ENCODE measurements around the gene COPG1. TPM values are rescaled to one million over a fixed set of nuclear protein-coding genes. Genes with fewer than 3 reads are reported as not detected.

Gene COPG1
- total and polyA plus RNA-seq, 2 of the 4 experiments (the other 2 are of a cell fraction): 203 to 446 TPM

DNA sequence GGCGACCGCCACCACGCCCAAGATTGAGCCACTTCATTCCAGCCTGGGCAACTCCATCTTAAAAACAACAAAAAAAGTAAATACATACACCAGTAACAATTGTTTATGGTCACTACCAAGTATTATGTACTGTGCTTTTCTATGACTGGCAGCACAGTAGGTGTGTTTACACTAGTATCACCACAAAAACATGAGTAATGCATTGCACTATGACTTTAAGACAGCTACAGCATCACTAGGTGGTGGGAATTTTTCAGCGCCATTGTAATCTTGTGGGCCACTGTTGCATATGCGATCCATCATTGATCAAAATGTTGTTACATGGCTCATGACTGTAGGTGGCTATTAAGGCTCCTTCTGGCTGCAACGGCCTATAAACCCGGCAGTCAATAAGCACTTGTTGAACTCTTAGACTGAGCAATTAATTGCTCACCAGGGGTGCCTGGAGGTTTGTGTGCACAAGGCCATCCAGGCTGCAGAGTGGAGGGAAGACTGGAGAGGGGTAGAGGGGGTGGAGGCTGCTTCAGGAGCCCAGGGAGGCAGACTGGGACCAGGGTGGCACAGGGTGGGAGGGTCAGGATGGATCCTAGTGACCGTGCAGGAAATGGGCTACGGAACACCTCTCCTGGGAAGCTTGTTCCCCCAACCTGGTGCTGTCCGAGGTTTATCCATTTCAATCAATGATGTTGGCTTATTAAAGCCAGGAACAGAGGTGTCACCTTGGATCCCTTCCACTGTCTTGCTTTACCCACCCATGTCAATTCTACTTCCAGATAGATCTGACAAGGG, 17.9 kb upstream of the COPG1 start:
- Histone ChIP-seq H3K9ac (ENCODE audit: low read depth, low read length) (no peak overlapping the region), H3K4me2 (ENCODE audit: low read depth, low read length) (no peak overlapping the region), H3K9me3 (ENCODE audit: control insufficient read depth, insufficient read depth, low read length) (no peaks in the 10 kb centered on the region), H3K18ac (ENCODE audit: low read depth, low read length) (no peak overlapping the region), H3K79me1 (ENCODE audit: low read depth in 1 of 2, low read length in 2 of 2) (peaks cover 0 to 14% of the 10 kb centered on the region in 2 experiments; a peak in 2 of 4 replicates), H3K4me3 (ENCODE audit: insufficient read depth, low read depth, low read length) (no peak overlapping the region), H3K36me3 (ENCODE audit: control insufficient read depth, insufficient read depth, low read length) (no peaks in the 10 kb centered on the region), H4K91ac (ENCODE audit: insufficient read depth, low read depth, low read length) (no peak overlapping the region), H2AK5ac (ENCODE audit: low read depth, low read length) (0 out of 2 replicates have a peak overlapping the region, but pooled peaks have one; percentile 58), H3K9me1 (ENCODE audit: insufficient read depth, low read length) (peaks cover 21% of the 10 kb centered on the region), H4K8ac (ENCODE audit: low read depth in 2 of 2, low read length in 2 of 2) (no peak overlapping the region), H3K56ac (ENCODE audit: extremely low read depth, insufficient read depth, low read length) (no peak overlapping the region), H2AFZ (replicated peaks; ENCODE audit: low read length, poor library complexity) (no peak overlapping the region), H4K5ac (ENCODE audit: low read depth, low read length) (no peak overlapping the region), H3K27me3 (ENCODE audit: control insufficient read depth, insufficient read depth, low read length) (no peaks in the 10 kb centered on the region), H3K27ac (ENCODE audit: insufficient read depth, low read length) (no peak overlapping the region), H2BK5ac (ENCODE audit: low read depth, low read length, poor library complexity, severe bottlenecking) (no peak overlapping the region), H3K23ac (ENCODE audit: low read depth, low read length) (no peak overlapping the region), H2BK15ac (ENCODE audit: low read depth, low read length) (no peak overlapping the region), H3K14ac (replicated peaks; ENCODE audit: low read depth, low read length) (peak overlapping the region; percentile 82; the same call in 1 of the 2 replicates), H2AK9ac (replicated peaks; ENCODE audit: low read depth, low read length, poor library complexity) (no peak overlapping the region), H2BK120ac (ENCODE audit: low read depth, low read length) (no peak overlapping the region), H3K4me1 (ENCODE audit: control insufficient read depth, insufficient read depth, low read length) (peaks cover 16% of the 10 kb centered on the region), H2BK20ac (ENCODE audit: low read depth, low read length) (peak overlapping the region; percentile 42; the same call in 1 of the 2 replicates), H3K4ac (ENCODE audit: low read depth, low read length) (no peak overlapping the region), H4K20me1 (ENCODE audit: insufficient read depth, low read length) (no peaks in the 10 kb centered on the region)
- DNase-seq: peak; percentile 54
- TF ChIP-seq RAD21 (IDR thresholded peaks at IDR 0.05; ENCODE audit: low read length) (no peak), NFE2L2 (IDR thresholded peaks at IDR 0.05; ENCODE audit: low read depth, low read length) (no peak), CHD1 (IDR thresholded peaks at IDR 0.05; ENCODE audit: low read depth, low read length) (no peak), USF2 (IDR thresholded peaks at IDR 0.05; ENCODE audit: low read depth, low read length) (no peak)
- TF ChIP-seq, protein P1, sequence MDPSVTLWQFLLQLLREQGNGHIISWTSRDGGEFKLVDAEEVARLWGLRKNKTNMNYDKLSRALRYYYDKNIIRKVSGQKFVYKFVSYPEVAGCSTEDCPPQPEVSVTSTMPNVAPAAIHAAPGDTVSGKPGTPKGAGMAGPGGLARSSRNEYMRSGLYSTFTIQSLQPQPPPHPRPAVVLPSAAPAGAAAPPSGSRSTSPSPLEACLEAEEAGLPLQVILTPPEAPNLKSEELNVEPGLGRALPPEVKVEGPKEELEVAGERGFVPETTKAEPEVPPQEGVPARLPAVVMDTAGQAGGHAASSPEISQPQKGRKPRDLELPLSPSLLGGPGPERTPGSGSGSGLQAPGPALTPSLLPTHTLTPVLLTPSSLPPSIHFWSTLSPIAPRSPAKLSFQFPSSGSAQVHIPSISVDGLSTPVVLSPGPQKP (IDR thresholded peaks at IDR 0.05; ENCODE audit: borderline replicate concordance, low read depth, low read length): no peak
- in situ Hi-C loops (cut with MboI; ENCODE audit: low sequenced_read_pairs): no loop called here
- no TSS peak for BruUV-seq (replicated peaks)
- ATAC-seq (ENCODE audit: low read depth): no peak
- 37% methylated on average over 3 of the region's 10 CpGs; no CpG with 5 or more reads in 1 of the 2 experiments for WGBS, 2 experiments (ENCODE audit: extremely low coverage in 2 of 2, insufficient read length in 1 of 2)
- intact Hi-C loops (cut with micrococcal nuclease): no loop called here
- POLR2A ChIA-PET (ENCODE audit: unreplicated experiment): no interaction called here
- CTCF ChIA-PET: interaction anchor here (0.7 kb wide), 1 partner anchor 32 kb away, joined by 6 read pairs; no protein-coding TSS in a partner anchor
- dilution Hi-C loops (cut with HindIII; ENCODE audit: low sequenced_read_pairs, unreplicated experiment): no loop called here

Data from IMR-90 (cell line).